ENCODE measurements around the gene PRR5.

PRR5 gene

DNA sequence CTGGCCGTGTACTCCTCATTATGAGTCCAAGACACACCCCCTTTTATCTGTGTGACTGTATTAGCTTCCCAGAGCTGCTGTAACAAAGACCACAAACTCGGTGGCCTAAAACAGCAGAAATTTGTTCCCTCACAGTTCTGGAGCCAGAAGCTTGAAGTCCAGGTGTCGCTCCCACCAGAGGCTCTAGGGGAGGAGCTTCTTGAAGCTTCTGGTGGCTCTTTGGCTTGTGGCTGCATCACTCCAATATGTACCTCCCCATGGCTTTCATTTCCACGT is 3.0 kb downstream of the PRR5 start:
- no peaks in the 10 kb centered on the region for H3F3A ChIP-seq (ENCODE audit: control insufficient read depth, insufficient read depth)
- H3K4me2 ChIP-seq (ENCODE audit: low read length): no peak overlapping the region
- no peaks in the 10 kb centered on the region for H3K9me2 ChIP-seq (replicated peaks; ENCODE audit: control insufficient read depth, low read length)
- H3K4me3 ChIP-seq (ENCODE audit: low read length): no peak overlapping the region
- H3K4me1 ChIP-seq (ENCODE audit: control insufficient read depth, low read length): no peaks in the 10 kb centered on the region
- no peaks in the 10 kb centered on the region for H3K9me3 ChIP-seq (ENCODE audit: control insufficient read depth, insufficient read depth, low read length)
- no peak overlapping the region for H3K27ac ChIP-seq (ENCODE audit: low read depth, low read length)
- H3K27me3 ChIP-seq (ENCODE audit: control insufficient read depth, low read length): no peaks in the 10 kb centered on the region
- TF ChIP-seq EZH2phosphoT487 (IDR thresholded peaks at IDR 0.05; ENCODE audit: borderline replicate concordance, low read length): no peak
- TF ChIP-seq, protein P1, sequence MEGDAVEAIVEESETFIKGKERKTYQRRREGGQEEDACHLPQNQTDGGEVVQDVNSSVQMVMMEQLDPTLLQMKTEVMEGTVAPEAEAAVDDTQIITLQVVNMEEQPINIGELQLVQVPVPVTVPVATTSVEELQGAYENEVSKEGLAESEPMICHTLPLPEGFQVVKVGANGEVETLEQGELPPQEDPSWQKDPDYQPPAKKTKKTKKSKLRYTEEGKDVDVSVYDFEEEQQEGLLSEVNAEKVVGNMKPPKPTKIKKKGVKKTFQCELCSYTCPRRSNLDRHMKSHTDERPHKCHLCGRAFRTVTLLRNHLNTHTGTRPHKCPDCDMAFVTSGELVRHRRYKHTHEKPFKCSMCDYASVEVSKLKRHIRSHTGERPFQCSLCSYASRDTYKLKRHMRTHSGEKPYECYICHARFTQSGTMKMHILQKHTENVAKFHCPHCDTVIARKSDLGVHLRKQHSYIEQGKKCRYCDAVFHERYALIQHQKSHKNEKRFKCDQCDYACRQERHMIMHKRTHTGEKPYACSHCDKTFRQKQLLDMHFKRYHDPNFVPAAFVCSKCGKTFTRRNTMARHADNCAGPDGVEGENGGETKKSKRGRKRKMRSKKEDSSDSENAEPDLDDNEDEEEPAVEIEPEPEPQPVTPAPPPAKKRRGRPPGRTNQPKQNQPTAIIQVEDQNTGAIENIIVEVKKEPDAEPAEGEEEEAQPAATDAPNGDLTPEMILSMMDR (IDR thresholded peaks at IDR 0.05; ENCODE audit: low read depth, low read length, poor library complexity, severe bottlenecking): no peak
- no peaks in the 10 kb centered on the region for H3K36me3 ChIP-seq (ENCODE audit: control insufficient read depth, low read length)
- H3K79me2 ChIP-seq (ENCODE audit: control insufficient read depth, low read length): no peaks in the 10 kb centered on the region
- no peaks in the 10 kb centered on the region for H4K20me1 ChIP-seq (ENCODE audit: control insufficient read depth, insufficient read depth, low read depth, low read length)

DNA sequence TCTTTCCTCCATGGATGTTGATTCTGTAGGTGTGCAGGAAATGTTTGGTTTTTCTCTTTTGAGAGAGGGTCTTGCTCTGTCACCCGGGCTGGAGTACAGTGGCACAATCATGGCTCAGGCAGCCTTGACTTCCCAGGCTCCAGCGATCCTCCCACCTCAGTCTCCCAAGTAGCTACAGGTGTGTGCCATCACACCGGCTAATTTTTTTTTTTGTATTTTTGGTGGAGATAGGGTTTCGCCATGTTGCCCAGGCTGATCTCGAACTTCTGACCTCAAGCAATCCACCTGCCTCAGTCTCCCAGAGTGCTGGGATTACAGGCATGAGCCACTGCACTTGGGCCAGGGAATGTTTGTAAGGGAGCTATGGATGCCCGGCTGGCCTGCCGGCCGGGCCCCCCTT is 4.5 kb downstream of the PRR5 start:
- no peaks in the 10 kb centered on the region for H3F3A ChIP-seq (ENCODE audit: control insufficient read depth, insufficient read depth)
- H3K4me3 ChIP-seq (ENCODE audit: low read length): no peak overlapping the region
- no peaks in the 10 kb centered on the region for H3K9me2 ChIP-seq (replicated peaks; ENCODE audit: control insufficient read depth, low read length)
- no peaks in the 10 kb centered on the region for H3K9me3 ChIP-seq (ENCODE audit: control insufficient read depth, insufficient read depth, low read length)
- H3K79me2 ChIP-seq (ENCODE audit: control insufficient read depth, low read length): no peaks in the 10 kb centered on the region
- TF ChIP-seq, protein P1 (IDR thresholded peaks at IDR 0.05; ENCODE audit: low read depth, low read length, poor library complexity, severe bottlenecking): no peak
- TF ChIP-seq EZH2phosphoT487 (IDR thresholded peaks at IDR 0.05; ENCODE audit: borderline replicate concordance, low read length): no peak
- H3K36me3 ChIP-seq (ENCODE audit: control insufficient read depth, low read length): no peaks in the 10 kb centered on the region
- H3K27ac ChIP-seq (ENCODE audit: low read depth, low read length): no peak overlapping the region
- H3K27me3 ChIP-seq (ENCODE audit: control insufficient read depth, low read length): no peaks in the 10 kb centered on the region
- H4K20me1 ChIP-seq (ENCODE audit: control insufficient read depth, insufficient read depth, low read depth, low read length): no peaks in the 10 kb centered on the region
- H3K4me1 ChIP-seq (ENCODE audit: control insufficient read depth, low read length): no peaks in the 10 kb centered on the region
- no peak overlapping the region for H3K4me2 ChIP-seq (ENCODE audit: low read length)

DNA sequence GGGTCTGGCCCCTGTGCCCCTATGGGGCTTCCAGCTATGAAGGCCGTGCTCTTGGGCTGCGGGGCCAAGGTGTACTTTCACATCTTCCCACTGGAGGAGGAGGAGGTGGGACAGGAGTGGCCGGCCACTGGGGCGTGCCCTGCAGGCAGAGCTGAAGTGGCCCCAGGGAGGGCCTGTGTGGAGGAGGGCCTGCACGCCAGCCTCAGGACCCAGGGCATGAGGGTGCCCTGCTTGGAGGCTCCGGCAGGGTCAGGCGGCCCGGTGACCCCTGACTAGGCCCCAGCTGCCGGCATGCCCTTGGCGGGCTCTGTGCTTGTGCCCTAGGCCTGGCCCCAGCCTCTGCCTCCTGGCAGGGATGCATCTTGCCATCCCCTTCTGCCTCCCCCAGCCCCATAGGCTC is 5.2 kb downstream of the PRR5 start:
- no peaks in the 10 kb centered on the region for H3K9me3 ChIP-seq (ENCODE audit: control insufficient read depth, insufficient read depth, low read length)
- H3K4me2 ChIP-seq (ENCODE audit: low read length): no peak overlapping the region
- H4K20me1 ChIP-seq (ENCODE audit: control insufficient read depth, insufficient read depth, low read depth, low read length): no peaks in the 10 kb centered on the region
- no peaks in the 10 kb centered on the region for H3K4me1 ChIP-seq (ENCODE audit: control insufficient read depth, low read length)
- no peaks in the 10 kb centered on the region for H3F3A ChIP-seq (ENCODE audit: control insufficient read depth, insufficient read depth)
- H3K4me3 ChIP-seq (ENCODE audit: low read length): no peak overlapping the region
- no peaks in the 10 kb centered on the region for H3K9me2 ChIP-seq (replicated peaks; ENCODE audit: control insufficient read depth, low read length)
- TF ChIP-seq, protein P1 (IDR thresholded peaks at IDR 0.05; ENCODE audit: low read depth, low read length, poor library complexity, severe bottlenecking): no peak
- no peak for TF ChIP-seq EZH2phosphoT487 (IDR thresholded peaks at IDR 0.05; ENCODE audit: borderline replicate concordance, low read length)
- H3K36me3 ChIP-seq (ENCODE audit: control insufficient read depth, low read length): no peaks in the 10 kb centered on the region
- H3K27me3 ChIP-seq (ENCODE audit: control insufficient read depth, low read length): no peaks in the 10 kb centered on the region
- no peak overlapping the region for H3K27ac ChIP-seq (ENCODE audit: low read depth, low read length)
- H3K79me2 ChIP-seq (ENCODE audit: control insufficient read depth, low read length): no peaks in the 10 kb centered on the region

DNA sequence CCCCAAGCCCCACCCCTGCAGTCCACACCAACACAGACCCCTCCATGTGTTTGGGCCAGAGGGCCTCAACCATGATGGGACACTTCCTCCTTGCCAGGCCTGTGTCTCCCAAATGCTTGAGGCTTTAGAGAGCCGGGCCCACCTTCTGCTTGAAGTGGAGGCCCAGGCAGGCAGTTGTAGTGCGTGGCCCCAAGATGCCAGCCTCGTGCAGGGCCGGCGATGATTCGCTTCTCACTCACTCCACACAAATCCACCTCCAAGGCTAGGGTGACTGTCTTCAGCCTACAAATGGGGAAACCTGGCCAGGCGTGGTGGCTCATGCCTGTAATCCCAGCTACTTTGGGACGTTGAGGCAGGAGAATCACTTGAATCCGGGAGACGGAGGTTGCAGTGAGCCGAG is 5.7 kb downstream of the PRR5 start:
- no peak overlapping the region for H3K4me2 ChIP-seq (ENCODE audit: low read length)

More for the DNA sequence above, 5.7 kb downstream of the PRR5 start:
- Histone ChIP-seq H3K27me3 (ENCODE audit: control insufficient read depth, low read length) (no peaks in the 10 kb centered on the region), H3K27ac (ENCODE audit: low read depth, low read length) (no peak overlapping the region), H3K9me3 (ENCODE audit: control insufficient read depth, insufficient read depth, low read length) (no peaks in the 10 kb centered on the region), H3K4me3 (ENCODE audit: low read length) (no peak overlapping the region), H4K20me1 (ENCODE audit: control insufficient read depth, insufficient read depth, low read depth, low read length) (no peaks in the 10 kb centered on the region), H3K9me2 (replicated peaks; ENCODE audit: control insufficient read depth, low read length) (no peaks in the 10 kb centered on the region), H3F3A (ENCODE audit: control insufficient read depth, insufficient read depth) (no peaks in the 10 kb centered on the region), H3K79me2 (ENCODE audit: control insufficient read depth, low read length) (no peaks in the 10 kb centered on the region), H3K4me1 (ENCODE audit: control insufficient read depth, low read length) (no peaks in the 10 kb centered on the region), H3K36me3 (ENCODE audit: control insufficient read depth, low read length) (no peaks in the 10 kb centered on the region)
- TF ChIP-seq EZH2phosphoT487 (IDR thresholded peaks at IDR 0.05; ENCODE audit: borderline replicate concordance, low read length): no peak
- TF ChIP-seq, protein P1 (IDR thresholded peaks at IDR 0.05; ENCODE audit: low read depth, low read length, poor library complexity, severe bottlenecking): no peak

Data from DOHH2 (cell line).